ENCODE data around the gene MRPL24. TPM values are rescaled to one million over a fixed set of nuclear protein-coding genes. Genes with fewer than 3 reads are reported as not detected.
A peak's percentile ranks its signal among the peaks of the same experiment; 100 is the strongest.

The MRPL24 gene
- total and polyA plus RNA-seq, 2 of the 13 experiments (the other 11 are each of a cell fraction or from before 2014, with no cell fraction given): 38.1 to 42.9 TPM

GRCh38 chr1:156746728-156747631 is 6.1 kb upstream of the MRPL24 start (continued):
- TF ChIP-seq REST (IDR thresholded peaks at IDR 0.05; ENCODE audit: borderline replicate concordance in 1 of 2, low read depth in 1 of 2, low read length in 2 of 2) (no peak), ZFP36L2 (CRISPR knock-in tag; IDR thresholded peaks at IDR 0.05) (no peak), GPBP1L1 (CRISPR knock-in tag; IDR thresholded peaks at IDR 0.05) (no peak), ZBTB44 (CRISPR knock-in tag; IDR thresholded peaks at IDR 0.05) (no peak), ZNF496 (CRISPR knock-in tag; IDR thresholded peaks at IDR 0.05; ENCODE audit: insufficient replicate concordance) (no peak), TERF1 (CRISPR knock-in tag; IDR thresholded peaks at IDR 0.05) (no peak), ZNF557 (CRISPR knock-in tag; IDR thresholded peaks at IDR 0.05) (no peak), IKZF4 (CRISPR knock-in tag; IDR thresholded peaks at IDR 0.05; ENCODE audit: borderline replicate concordance, low read depth, not compliant biosample characterization) (no peak), ZNF782 (CRISPR knock-in tag; IDR thresholded peaks at IDR 0.05; ENCODE audit: borderline replicate concordance) (peak; percentile 14; the same call in 1 of the 2 replicates), ZBTB39 (CRISPR knock-in tag; IDR thresholded peaks at IDR 0.05) (no peak), ATF2 (CRISPR knock-in tag; IDR thresholded peaks at IDR 0.05) (no peak)

Measured in HepG2 (cell line).